HK-2 (cell line): Measurements from ENCODE around the gene ZNF710.

Source experiments
- DNase-seq: peaks from one replicate; pipeline ENCODE4 v3.0.0-alpha.2; 2018; ENCODE audit not compliant: unreplicated experiment

The ZNF710 gene

GRCh38 chr15:89997079-89997478 is 4.0 kb upstream of the ZNF710 start:
- DNase-seq = no peak

- DNase-seq = peak; percentile 48
Observed at GRCh38 chr15:89998141-89998661, 2.9 kb upstream of the ZNF710 start.

DNA sequence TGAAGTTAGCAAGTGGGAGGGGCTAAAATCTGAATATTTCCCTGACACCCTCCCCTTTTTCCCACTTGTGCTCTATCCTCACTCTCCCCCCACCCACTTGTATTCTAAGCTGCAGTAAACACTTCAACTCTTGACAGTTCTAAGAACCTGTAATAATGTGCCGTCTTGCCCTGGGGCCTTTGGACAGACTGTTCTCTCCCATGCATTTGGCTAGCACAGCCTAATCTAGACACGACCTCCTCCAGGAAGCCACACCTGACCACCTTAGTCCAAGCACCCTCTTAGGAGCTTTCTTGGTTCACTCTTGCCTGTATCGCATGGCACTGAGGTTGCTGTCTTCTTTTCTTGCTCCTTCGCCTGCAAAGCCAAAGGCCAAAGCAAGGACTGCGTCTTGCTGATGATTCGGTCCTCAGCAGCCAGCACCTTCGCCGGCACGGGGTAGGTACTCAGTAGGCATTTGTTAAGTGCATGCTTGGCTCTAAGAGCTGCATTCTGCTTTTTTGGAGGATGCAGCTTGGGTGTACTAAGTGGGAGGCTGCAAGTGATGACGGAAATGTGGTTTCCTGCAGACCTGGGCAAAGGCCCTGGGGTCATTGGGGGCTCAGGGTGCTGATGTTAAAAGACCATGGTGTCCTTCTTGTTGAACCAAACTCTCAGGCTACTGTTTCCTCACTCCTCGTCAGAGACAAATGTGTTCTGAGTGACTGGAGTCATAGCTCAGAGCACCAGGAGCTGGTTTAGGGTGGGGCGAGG is 2.0 kb upstream of the ZNF710 start:
- DNase-seq = no peak

GRCh38 chr15:89999676-90000185 is 1.4 kb upstream of the ZNF710 start:
- DNase-seq = no peak

- no peak for DNase-seq
Observed at GRCh38 chr15:90000186-90001001, 730 bp upstream of the ZNF710 start.

GRCh38 chr15:90001683-90002427 is 731 bp downstream of the ZNF710 start:
- DNase-seq = peak; percentile 27

DNA sequence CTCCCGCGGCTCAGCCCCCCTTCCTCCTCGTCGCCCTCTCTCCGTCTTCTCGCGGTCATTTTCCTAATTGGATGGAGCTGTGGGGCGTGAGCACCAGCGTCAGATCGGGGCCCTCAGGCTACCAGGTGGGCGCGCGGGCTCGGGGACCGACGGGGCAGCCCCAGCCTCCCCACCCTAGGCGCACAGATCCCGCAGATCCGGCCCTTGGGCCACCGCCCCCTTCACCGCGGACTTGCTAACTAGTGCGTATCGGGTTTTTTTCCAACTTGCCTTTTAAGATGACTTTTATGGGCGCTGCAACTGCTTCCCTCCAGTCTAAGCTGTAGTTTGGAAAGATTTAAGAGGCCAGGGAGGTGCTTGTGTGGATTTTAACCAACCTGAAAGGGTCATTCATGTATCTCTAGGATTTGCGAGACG is 1.3 kb downstream of the ZNF710 start:
- no peak for DNase-seq

DNA sequence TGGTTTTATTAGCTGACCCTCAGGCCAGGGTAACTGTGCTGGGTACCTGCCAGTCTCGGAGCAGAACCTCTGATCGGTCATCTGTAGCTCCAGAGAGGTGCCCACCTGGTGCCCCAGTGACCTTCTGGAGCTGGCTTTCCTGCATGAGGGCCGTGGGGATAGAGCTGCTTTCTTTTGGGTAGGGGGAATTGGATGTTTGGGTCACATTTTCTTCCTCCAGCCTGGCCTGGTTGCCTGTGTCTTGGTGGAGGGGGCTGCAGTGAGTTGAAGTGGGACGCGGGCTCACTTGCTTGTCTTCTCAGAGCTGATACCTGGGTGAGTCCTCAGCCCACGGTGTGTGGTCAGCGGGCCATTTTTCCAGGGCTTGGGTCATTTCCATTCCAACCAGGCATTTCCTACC is 2.6 kb downstream of the ZNF710 start:
- DNase-seq = no peak

- no peak for DNase-seq
Observed at GRCh38 chr15:90004252-90004651, 3.1 kb downstream of the ZNF710 start.

DNA sequence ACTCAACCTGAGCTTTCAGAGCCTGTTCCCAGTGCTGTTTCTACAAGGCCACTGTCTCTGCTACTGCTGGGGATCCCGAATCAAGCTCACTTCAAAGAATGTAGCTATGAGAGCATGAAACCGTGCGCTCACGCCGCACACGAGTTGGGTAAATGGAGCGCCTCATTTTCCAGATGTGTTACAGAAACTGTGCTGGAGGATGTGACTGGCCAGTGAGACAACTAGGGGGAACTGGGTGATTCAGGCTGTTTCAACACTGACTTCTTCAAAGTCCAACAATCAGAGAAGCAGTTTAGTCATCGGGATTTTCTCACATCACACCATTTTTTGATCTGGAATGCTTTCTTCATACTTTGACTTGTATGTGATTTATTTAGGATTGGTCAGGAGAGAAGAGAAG is 3.5 kb downstream of the ZNF710 start:
- no peak for DNase-seq

DNA sequence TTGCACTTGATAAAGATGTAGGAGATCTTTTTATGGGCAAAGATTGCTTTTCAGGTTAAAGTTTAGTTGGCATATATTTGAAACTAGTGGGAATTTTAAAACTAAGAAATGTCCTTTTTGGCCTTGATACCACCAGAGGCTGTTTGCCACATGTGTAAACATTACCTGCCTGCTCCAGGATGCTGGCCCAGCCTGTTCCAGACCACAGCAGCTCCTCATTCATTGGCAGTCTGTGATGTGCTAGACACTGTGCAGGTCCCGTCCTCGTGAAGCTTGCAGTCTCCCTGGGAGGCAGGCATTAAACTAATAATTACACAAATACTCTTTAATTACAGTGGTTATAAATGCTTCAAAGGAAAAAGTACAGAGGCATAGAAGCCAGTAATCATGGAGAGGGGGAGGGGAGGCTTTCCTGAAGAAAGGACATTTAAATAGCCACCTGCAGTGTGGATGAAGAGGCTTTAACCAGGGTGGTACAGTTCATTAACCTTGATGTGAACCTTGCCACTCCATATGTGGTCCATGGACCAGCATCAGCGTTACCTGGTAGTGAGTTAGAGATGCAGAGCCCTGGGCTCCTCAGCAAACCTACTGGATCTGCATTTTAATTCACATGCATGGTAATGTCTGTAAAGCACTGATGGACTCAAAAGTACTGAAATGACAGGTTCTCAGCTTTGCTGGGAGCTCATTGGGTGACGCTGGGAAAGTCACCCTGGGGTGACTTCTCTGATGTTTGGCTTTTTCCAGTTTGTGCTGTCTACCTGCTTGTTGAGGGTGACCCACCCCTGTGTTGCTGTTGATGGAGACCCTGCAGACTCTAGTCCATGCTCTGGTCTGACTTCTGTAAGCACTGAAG is 5.3 kb downstream of the ZNF710 start:
- no peak for DNase-seq

DNA sequence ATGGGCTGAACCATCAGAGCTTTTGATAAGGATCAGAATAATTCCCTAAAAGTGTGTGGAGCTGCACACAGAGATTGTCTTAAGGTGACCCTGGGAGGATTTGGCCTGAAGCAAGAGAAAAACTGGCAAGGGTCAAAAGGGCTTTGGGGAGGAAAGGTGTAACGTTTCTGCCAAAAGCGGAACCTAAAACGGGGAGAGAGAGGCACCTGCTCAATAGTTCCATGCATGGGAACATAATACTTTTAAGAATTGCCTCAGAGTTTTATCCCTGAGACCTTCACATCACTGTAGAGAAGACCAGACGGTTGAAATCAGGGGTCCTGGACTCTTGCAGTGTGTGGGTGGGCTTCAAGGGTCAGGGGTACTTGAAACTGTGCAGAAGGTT is 5.9 kb downstream of the ZNF710 start:
- DNase-seq = no peak

- no peak for DNase-seq
Observed at GRCh38 chr15:90008607-90009006, 7.5 kb downstream of the ZNF710 start.

GRCh38 chr15:90009301-90010022 is 8.3 kb downstream of the ZNF710 start:
- DNase-seq = no peak

GRCh38 chr15:90011705-90012104 is 10.6 kb downstream of the ZNF710 start:
- DNase-seq = no peak

GRCh38 chr15:90013503-90013937 is 12.4 kb downstream of the ZNF710 start:
- DNase-seq = no peak

GRCh38 chr15:90015294-90015693 is 14.2 kb downstream of the ZNF710 start:
- DNase-seq = no peak

DNA sequence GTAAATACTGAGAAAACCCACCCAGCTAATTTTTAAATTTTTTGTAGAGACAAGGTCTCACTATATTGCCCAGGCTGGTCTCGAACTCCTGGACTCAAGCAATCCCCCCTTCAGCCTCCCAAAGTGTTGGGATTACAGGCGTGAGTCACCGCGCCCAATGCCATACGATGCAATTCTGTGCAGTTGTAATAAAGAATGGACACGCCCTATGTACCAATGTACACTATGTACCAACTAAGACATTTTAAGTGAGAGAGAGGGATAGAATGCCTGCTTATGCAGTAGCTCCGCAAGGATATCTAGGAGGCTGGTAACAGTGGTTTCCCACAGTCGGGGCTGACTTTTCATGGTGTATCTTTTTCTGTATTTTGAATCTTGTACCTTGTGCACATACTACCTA is 14.6 kb downstream of the ZNF710 start:
- no peak for DNase-seq

- DNase-seq = no peak
Observed at GRCh38 chr15:90016721-90017120, 15.6 kb downstream of the ZNF710 start.

DNA sequence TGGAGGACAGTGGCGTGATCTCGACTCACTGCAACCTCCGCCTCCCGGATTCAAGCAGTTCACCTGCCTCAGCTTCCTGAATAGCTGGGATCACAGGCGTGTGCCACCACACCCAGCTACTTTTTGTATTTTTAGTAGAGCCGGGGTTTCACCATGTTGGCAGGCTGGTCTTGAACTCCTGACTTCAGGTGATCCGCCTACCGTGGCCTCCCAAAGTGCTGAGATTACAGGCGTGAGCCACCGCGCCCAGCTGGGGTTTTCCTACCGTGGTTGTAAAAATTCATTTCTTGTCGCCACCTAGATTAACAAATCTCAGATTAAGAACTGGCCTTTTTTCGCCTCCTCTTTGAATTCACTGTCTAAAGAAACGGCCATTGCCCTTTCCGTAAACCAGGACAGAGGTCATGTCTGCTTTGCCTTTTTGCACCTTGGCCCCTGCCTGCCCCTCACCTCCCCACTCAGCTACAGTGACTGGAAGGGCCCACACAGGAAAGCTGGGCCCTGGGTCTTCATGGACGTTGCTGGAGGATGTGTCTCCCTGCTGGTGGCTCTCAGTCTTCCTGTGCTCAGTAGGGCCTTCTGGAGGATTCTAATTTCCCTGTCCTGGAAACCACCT is 17.2 kb downstream of the ZNF710 start:
- DNase-seq = no peak
